Stimulated activated CD8-positive, alpha-beta memory T cell treated with anti-CD3 and anti-CD28 coated beads, Interleukin-7, amount 100 ng/mL, for 1 hour (primary cell): ENCODE results near the gene LIX1L.

Source experiments
- DNase-seq, 2 donors: peaks; one replicate each; pipeline ENCODE4 v3.0.0-alpha.2; 2020; ENCODE audit warnings: low read depth in 2 of 2

LIX1L gene

GRCh38 chr1:145893306-145894055 lies 64.3 kb downstream of the LIX1L start:
- DNase-seq, result no peak

GRCh38 chr1:145892486-145893087 lies 65.2 kb downstream of the LIX1L start:
- no peak for DNase-seq

GRCh38 chr1:145891587-145892485 lies 66.0 kb downstream of the LIX1L start:
- DNase-seq, result peak in 1 of 2 donors; percentile 16

GRCh38 chr1:145891143-145891542 lies 66.7 kb downstream of the LIX1L start:
- DNase-seq, result no peak

- no peak for DNase-seq
These were observed 68.1 kb downstream of the LIX1L start for GRCh38 chr1:145889722-145890121.

- DNase-seq, result no peak
These were observed 70.2 kb downstream of the LIX1L start for GRCh38 chr1:145887631-145888030.

- no peak for DNase-seq
These were observed 71.0 kb downstream of the LIX1L start for GRCh38 chr1:145886816-145887215.

- DNase-seq, result no peak
These were observed 71.4 kb downstream of the LIX1L start for GRCh38 chr1:145886390-145886789.

GRCh38 chr1:145885738-145886287 lies 72.0 kb downstream of the LIX1L start, which contains the start of gene ANKRD35:
ANKRD35 (minus strand) TSS chr1:145885866; CDS start chr1:145885758, 108 bp downstream.
- DNase-seq, result peak; percentile 68 to 70

- DNase-seq, result no peak
These were observed 73.1 kb downstream of the LIX1L start for GRCh38 chr1:145884675-145885074.
